GM12878 (cell line): ENCODE results near the gene DUOX1. TPM values are rescaled to one million over a fixed set of nuclear protein-coding genes. Genes with fewer than 3 reads are reported as not detected.

Source experiments
- polyA plus RNA-seq, 11 experiments: library from polyadenylated mRNA; depleted of rRNA in 4 of 11; unstranded in 6 of 11; stranded (reverse) in 5 of 11; fragments of >200 nt; fragmentation: Nextera tagmentation in 4 of 11; fragmentation: Illumina TruSeq in 1 of 11; extraction: Ambion mirVana in 4 of 11; extraction: Trizol in 1 of 11; gene quantifications; 1 replicate in 1 of 11; 2 replicates in 10 of 11; pipeline versions ENCODE4 v1.2.1 to v1.2.3, GENCODE V29; 2011 to 2016; ENCODE audit warnings: inconsistent platforms in 2 of 11, missing spikeins in 2 of 11, low read depth in 1 of 11
- total RNA-seq, 4 experiments: library from RNA; depleted of rRNA in 3 of 4; stranded (reverse); fragments of >200 nt in 3 of 4; fragmentation: Illumina TruSeq in 1 of 4; extraction: Trizol in 1 of 4; gene quantifications; 2 replicates each; pipeline versions ENCODE4 v1.2.1 to v1.2.3, GENCODE V29; 2013 to 2021

DUOX1 gene
- total and polyA plus RNA-seq, 10 of the 15 experiments (the other 5 are each of a cell fraction or from before 2014, with no cell fraction given): 0.02 to 2.1 (median 0.26) TPM; not detected in 3

Other genes starting within 250 kb of the DUOX1 start
Only the 7 nearest of the 8 such genes appear.
- gene TERB2, start 173.3 kb upstream of the DUOX1 start, total RNA-seq (2014; rRNA removed): not detected in 2 replicates
- not detected in 2 replicates for gene TERB2, start 173.3 kb upstream of the DUOX1 start, total RNA-seq (2014; rRNA removed; fragmentation: Illumina TruSeq; extraction: Trizol)
- not detected in 2 replicates for gene TERB2, start 173.3 kb upstream of the DUOX1 start, total RNA-seq (2021)
- not detected in 2 replicates for gene TERB2, start 173.3 kb upstream of the DUOX1 start, polyA plus RNA-seq (2011; rRNA removed)
- gene TERB2, start 173.3 kb upstream of the DUOX1 start, polyA plus RNA-seq (2014; fragmentation: Illumina TruSeq; extraction: Trizol): not detected in 2 replicates
- gene TERB2, start 173.3 kb upstream of the DUOX1 start, polyA plus RNA-seq (2014; fragmentation: Nextera tagmentation; extraction: Ambion mirVana): not detected
- not detected in 2 replicates for gene TERB2, start 173.3 kb upstream of the DUOX1 start, polyA plus RNA-seq (2014; rRNA removed)
- not detected for gene TERB2, start 173.3 kb upstream of the DUOX1 start, polyA plus RNA-seq (2016; fragmentation: Nextera tagmentation; extraction: Ambion mirVana)
- gene SORD, start 106.8 kb upstream of the DUOX1 start, total RNA-seq (2014; rRNA removed): 33.5 and 35.3 TPM in 2 replicates
- 24.5 and 29.2 TPM in 2 replicates for gene SORD, start 106.8 kb upstream of the DUOX1 start, total RNA-seq (2014; rRNA removed; fragmentation: Illumina TruSeq; extraction: Trizol)
- 39.4 and 40.8 TPM in 2 replicates for gene SORD, start 106.8 kb upstream of the DUOX1 start, total RNA-seq (2021)
- 49.9 and 51.7 TPM in 2 replicates for gene SORD, start 106.8 kb upstream of the DUOX1 start, polyA plus RNA-seq (2011; rRNA removed)
- gene SORD, start 106.8 kb upstream of the DUOX1 start, polyA plus RNA-seq (2014; fragmentation: Illumina TruSeq; extraction: Trizol): 29.4 and 39.4 TPM in 2 replicates
- gene SORD, start 106.8 kb upstream of the DUOX1 start, polyA plus RNA-seq (2014; fragmentation: Nextera tagmentation; extraction: Ambion mirVana): 10 to 100 TPM in 1 of 2 experiments, 1 to 10 TPM in 1; 7.5 to 18.5 TPM
- gene SORD, start 106.8 kb upstream of the DUOX1 start, polyA plus RNA-seq (2014; rRNA removed): 45.1 and 46.0 TPM in 2 replicates
- 10 to 100 TPM; 50.7 to 51.6 TPM for gene SORD, start 106.8 kb upstream of the DUOX1 start, polyA plus RNA-seq (2016; fragmentation: Nextera tagmentation; extraction: Ambion mirVana)
- gene DUOX2, start 15.8 kb upstream of the DUOX1 start, total RNA-seq (2014; rRNA removed): not detected in 2 replicates
- gene DUOX2, start 15.8 kb upstream of the DUOX1 start, total RNA-seq (2014; rRNA removed; fragmentation: Illumina TruSeq; extraction: Trizol): not detected in 2 replicates
- gene DUOX2, start 15.8 kb upstream of the DUOX1 start, total RNA-seq (2021): 0.05 and 0.16 TPM in 2 replicates
- not detected in 2 replicates for gene DUOX2, start 15.8 kb upstream of the DUOX1 start, polyA plus RNA-seq (2011; rRNA removed)
- not detected in 2 replicates for gene DUOX2, start 15.8 kb upstream of the DUOX1 start, polyA plus RNA-seq (2014; fragmentation: Illumina TruSeq; extraction: Trizol)
- gene DUOX2, start 15.8 kb upstream of the DUOX1 start, polyA plus RNA-seq (2014; fragmentation: Nextera tagmentation; extraction: Ambion mirVana): not detected
- gene DUOX2, start 15.8 kb upstream of the DUOX1 start, polyA plus RNA-seq (2014; rRNA removed): not detected in 2 replicates
- gene DUOX2, start 15.8 kb upstream of the DUOX1 start, polyA plus RNA-seq (2016; fragmentation: Nextera tagmentation; extraction: Ambion mirVana): not detected
- gene DUOXA2, start 15.7 kb upstream of the DUOX1 start, total RNA-seq (2014; rRNA removed): not detected in 2 replicates
- not detected in 2 replicates for gene DUOXA2, start 15.7 kb upstream of the DUOX1 start, total RNA-seq (2014; rRNA removed; fragmentation: Illumina TruSeq; extraction: Trizol)
- gene DUOXA2, start 15.7 kb upstream of the DUOX1 start, total RNA-seq (2021): not detected in 2 replicates
- gene DUOXA2, start 15.7 kb upstream of the DUOX1 start, polyA plus RNA-seq (2011; rRNA removed): not detected in 2 replicates
- not detected in 2 replicates for gene DUOXA2, start 15.7 kb upstream of the DUOX1 start, polyA plus RNA-seq (2014; fragmentation: Illumina TruSeq; extraction: Trizol)
- gene DUOXA2, start 15.7 kb upstream of the DUOX1 start, polyA plus RNA-seq (2014; fragmentation: Nextera tagmentation; extraction: Ambion mirVana): not detected
- gene DUOXA2, start 15.7 kb upstream of the DUOX1 start, polyA plus RNA-seq (2014; rRNA removed): not detected in 2 replicates
- gene DUOXA2, start 15.7 kb upstream of the DUOX1 start, polyA plus RNA-seq (2016; fragmentation: Nextera tagmentation; extraction: Ambion mirVana): not detected
- gene DUOXA1, start 115 bp upstream of the DUOX1 start, total RNA-seq (2014; rRNA removed): not detected in 2 replicates
- gene DUOXA1, start 115 bp upstream of the DUOX1 start, total RNA-seq (2014; rRNA removed; fragmentation: Illumina TruSeq; extraction: Trizol): not detected in 2 replicates
- 0.08 TPM in 1 of 2 replicates, not detected in the other for gene DUOXA1, start 115 bp upstream of the DUOX1 start, total RNA-seq (2021)
- not detected in 2 replicates for gene DUOXA1, start 115 bp upstream of the DUOX1 start, polyA plus RNA-seq (2011; rRNA removed)
- gene DUOXA1, start 115 bp upstream of the DUOX1 start, polyA plus RNA-seq (2014; fragmentation: Illumina TruSeq; extraction: Trizol): not detected in 2 replicates
- not detected for gene DUOXA1, start 115 bp upstream of the DUOX1 start, polyA plus RNA-seq (2014; fragmentation: Nextera tagmentation; extraction: Ambion mirVana)
- not detected in 2 replicates for gene DUOXA1, start 115 bp upstream of the DUOX1 start, polyA plus RNA-seq (2014; rRNA removed)
- gene DUOXA1, start 115 bp upstream of the DUOX1 start, polyA plus RNA-seq (2016; fragmentation: Nextera tagmentation; extraction: Ambion mirVana): not detected
- 1.6 TPM in 2 replicates for gene SHF, start 58.0 kb downstream of the DUOX1 start, total RNA-seq (2014; rRNA removed)
- 0.58 and 1.7 TPM in 2 replicates for gene SHF, start 58.0 kb downstream of the DUOX1 start, total RNA-seq (2014; rRNA removed; fragmentation: Illumina TruSeq; extraction: Trizol)
- gene SHF, start 58.0 kb downstream of the DUOX1 start, total RNA-seq (2021): 1.4 and 2.4 TPM in 2 replicates
- 3.9 and 5.7 TPM in 2 replicates for gene SHF, start 58.0 kb downstream of the DUOX1 start, polyA plus RNA-seq (2011; rRNA removed)
- gene SHF, start 58.0 kb downstream of the DUOX1 start, polyA plus RNA-seq (2014; fragmentation: Illumina TruSeq; extraction: Trizol): 0.17 and 1.0 TPM in 2 replicates
- gene SHF, start 58.0 kb downstream of the DUOX1 start, polyA plus RNA-seq (2014; fragmentation: Nextera tagmentation; extraction: Ambion mirVana): under 1 TPM in 1 of 2 experiments, not detected in 1; 0.04 TPM
- 1.2 and 1.3 TPM in 2 replicates for gene SHF, start 58.0 kb downstream of the DUOX1 start, polyA plus RNA-seq (2014; rRNA removed)
- under 1 TPM; 0.08 to 0.75 TPM for gene SHF, start 58.0 kb downstream of the DUOX1 start, polyA plus RNA-seq (2016; fragmentation: Nextera tagmentation; extraction: Ambion mirVana)
- not detected in 2 replicates for gene SLC28A2, start 122.2 kb downstream of the DUOX1 start, total RNA-seq (2014; rRNA removed)
- gene SLC28A2, start 122.2 kb downstream of the DUOX1 start, total RNA-seq (2014; rRNA removed; fragmentation: Illumina TruSeq; extraction: Trizol): not detected in 2 replicates
- gene SLC28A2, start 122.2 kb downstream of the DUOX1 start, total RNA-seq (2021): not detected in 2 replicates
- 0.03 TPM in 1 of 2 replicates, not detected in the other for gene SLC28A2, start 122.2 kb downstream of the DUOX1 start, polyA plus RNA-seq (2011; rRNA removed)
- not detected in 2 replicates for gene SLC28A2, start 122.2 kb downstream of the DUOX1 start, polyA plus RNA-seq (2014; fragmentation: Illumina TruSeq; extraction: Trizol)
- gene SLC28A2, start 122.2 kb downstream of the DUOX1 start, polyA plus RNA-seq (2014; fragmentation: Nextera tagmentation; extraction: Ambion mirVana): under 1 TPM; 0.02 to 0.11 TPM
- gene SLC28A2, start 122.2 kb downstream of the DUOX1 start, polyA plus RNA-seq (2014; rRNA removed): not detected in 2 replicates
- gene SLC28A2, start 122.2 kb downstream of the DUOX1 start, polyA plus RNA-seq (2016; fragmentation: Nextera tagmentation; extraction: Ambion mirVana): under 1 TPM; 0.18 to 0.21 TPM